ENCODE measurements around the gene LRFN2.

The LRFN2 gene

GRCh38 chr6:40437631-40438030 is 149.5 kb downstream of the LRFN2 start:
- no peak for DNase-seq (ENCODE audit: low read depth)
- TF ChIP-seq CTCF (conservative IDR thresholded peaks at IDR 0.05; ENCODE audit: low read length): no peak

GRCh38 chr6:40436685-40437604 is 150.2 kb downstream of the LRFN2 start:
- no peak for TF ChIP-seq CTCF (conservative IDR thresholded peaks at IDR 0.05; ENCODE audit: low read length)
- DNase-seq (ENCODE audit: low read depth): no peak
- H3K4me3 ChIP-seq (ENCODE audit: low read length): no peak overlapping the region

More at GRCh38 chr6:40437631-40438030, 149.5 kb downstream of the LRFN2 start:
- H3K4me3 ChIP-seq (ENCODE audit: low read length): no peak overlapping the region

- no peak for DNase-seq (ENCODE audit: low read depth)
- no peak for TF ChIP-seq CTCF (conservative IDR thresholded peaks at IDR 0.05; ENCODE audit: low read length)
- H3K4me3 ChIP-seq (ENCODE audit: low read length): no peak overlapping the region
Observed at GRCh38 chr6:40432982-40433381, 154.2 kb downstream of the LRFN2 start.

- DNase-seq (ENCODE audit: low read depth): no peak
- no peak for TF ChIP-seq CTCF (conservative IDR thresholded peaks at IDR 0.05; ENCODE audit: low read length)
- H3K4me3 ChIP-seq (ENCODE audit: low read length): no peak overlapping the region
Observed at GRCh38 chr6:40431706-40432105, 155.5 kb downstream of the LRFN2 start.

GRCh38 chr6:40427196-40427595 is 160.0 kb downstream of the LRFN2 start:
- TF ChIP-seq CTCF (conservative IDR thresholded peaks at IDR 0.05; ENCODE audit: low read length): no peak
- no peak for DNase-seq (ENCODE audit: low read depth)
- no peak overlapping the region for H3K4me3 ChIP-seq (ENCODE audit: low read length)

GRCh38 chr6:40426346-40427066 is 160.7 kb downstream of the LRFN2 start:
- no peak for DNase-seq (ENCODE audit: low read depth)

More at GRCh38 chr6:40426346-40427066, 160.7 kb downstream of the LRFN2 start:
- TF ChIP-seq CTCF (conservative IDR thresholded peaks at IDR 0.05; ENCODE audit: low read length): no peak
- no peak overlapping the region for H3K4me3 ChIP-seq (ENCODE audit: low read length)

Data from AG10803 (cell line).